ENCODE data around the gene CMTR1.
"Not testable (repeated sequence)": the region's sequence is repeated elsewhere in the genome, so short reads cannot be mapped to it uniquely, and the experiment has no call there.

The CMTR1 gene, protein sequence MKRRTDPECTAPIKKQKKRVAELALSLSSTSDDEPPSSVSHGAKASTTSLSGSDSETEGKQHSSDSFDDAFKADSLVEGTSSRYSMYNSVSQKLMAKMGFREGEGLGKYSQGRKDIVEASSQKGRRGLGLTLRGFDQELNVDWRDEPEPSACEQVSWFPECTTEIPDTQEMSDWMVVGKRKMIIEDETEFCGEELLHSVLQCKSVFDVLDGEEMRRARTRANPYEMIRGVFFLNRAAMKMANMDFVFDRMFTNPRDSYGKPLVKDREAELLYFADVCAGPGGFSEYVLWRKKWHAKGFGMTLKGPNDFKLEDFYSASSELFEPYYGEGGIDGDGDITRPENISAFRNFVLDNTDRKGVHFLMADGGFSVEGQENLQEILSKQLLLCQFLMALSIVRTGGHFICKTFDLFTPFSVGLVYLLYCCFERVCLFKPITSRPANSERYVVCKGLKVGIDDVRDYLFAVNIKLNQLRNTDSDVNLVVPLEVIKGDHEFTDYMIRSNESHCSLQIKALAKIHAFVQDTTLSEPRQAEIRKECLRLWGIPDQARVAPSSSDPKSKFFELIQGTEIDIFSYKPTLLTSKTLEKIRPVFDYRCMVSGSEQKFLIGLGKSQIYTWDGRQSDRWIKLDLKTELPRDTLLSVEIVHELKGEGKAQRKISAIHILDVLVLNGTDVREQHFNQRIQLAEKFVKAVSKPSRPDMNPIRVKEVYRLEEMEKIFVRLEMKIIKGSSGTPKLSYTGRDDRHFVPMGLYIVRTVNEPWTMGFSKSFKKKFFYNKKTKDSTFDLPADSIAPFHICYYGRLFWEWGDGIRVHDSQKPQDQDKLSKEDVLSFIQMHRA

DNA sequence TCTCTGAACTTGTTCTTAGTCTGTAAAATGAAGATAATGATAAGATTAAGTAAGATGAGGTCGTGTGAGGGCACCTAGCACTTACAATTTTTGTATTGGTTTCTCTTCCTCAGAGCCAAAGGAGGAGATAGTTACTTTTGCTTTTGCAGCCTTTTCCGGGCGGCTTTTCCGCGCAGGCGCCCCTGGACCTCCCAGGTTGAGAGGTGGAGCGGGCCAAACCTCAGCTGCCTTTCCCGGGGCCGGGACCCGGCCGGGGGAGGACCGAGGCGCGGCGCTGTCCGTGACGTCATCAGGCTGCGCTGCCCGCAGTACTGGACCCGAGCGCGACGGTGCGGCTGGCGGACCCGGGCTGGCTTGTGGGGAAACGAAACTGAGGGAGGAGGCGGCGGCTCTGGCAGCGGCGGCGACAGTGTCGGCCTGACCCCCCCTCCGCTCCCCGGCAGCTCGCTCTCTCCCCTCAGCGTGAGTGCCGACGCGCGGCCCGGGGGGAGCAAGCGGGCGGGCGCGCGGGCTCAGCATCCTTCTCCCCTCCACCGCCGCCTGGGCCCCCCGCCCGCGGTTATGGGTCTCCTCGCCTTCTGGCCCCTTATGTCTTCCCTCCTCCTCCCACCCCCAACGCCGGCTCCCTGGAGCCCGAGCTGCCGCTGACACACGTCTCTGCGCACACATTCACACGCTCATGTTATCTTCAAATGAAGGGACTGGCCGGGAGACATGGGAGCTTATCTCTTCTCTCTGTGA, at the start of gene CMTR1:
CMTR1 (plus strand) TSS at position 306 of the 741 bp plus-strand sequence. CDS start 2,409 bp downstream, outside the sequence.
- DNase-seq, result peak; percentile 98 to 99 (median 99)

DNA sequence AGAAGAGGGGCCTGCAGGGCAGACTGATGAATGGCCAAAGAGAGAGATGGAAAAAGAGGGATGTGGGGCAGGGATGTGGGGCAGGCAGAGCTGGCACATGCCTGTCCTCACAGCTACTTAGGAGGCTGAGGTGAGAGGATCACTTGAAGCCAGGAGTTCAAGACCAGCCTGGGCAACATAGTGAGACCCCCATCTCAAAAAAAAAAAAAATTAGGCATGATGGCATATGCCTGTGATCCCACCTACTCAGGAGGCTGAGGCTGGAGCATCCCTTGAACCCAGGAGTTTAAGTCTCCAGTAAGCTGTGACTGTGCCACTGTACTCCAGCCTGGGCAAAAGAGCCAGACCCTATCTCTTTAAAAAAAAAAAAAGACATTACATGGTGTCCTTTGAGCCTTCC, 44.4 kb upstream of the CMTR1 start:
- DNase-seq, result no peak

DNA sequence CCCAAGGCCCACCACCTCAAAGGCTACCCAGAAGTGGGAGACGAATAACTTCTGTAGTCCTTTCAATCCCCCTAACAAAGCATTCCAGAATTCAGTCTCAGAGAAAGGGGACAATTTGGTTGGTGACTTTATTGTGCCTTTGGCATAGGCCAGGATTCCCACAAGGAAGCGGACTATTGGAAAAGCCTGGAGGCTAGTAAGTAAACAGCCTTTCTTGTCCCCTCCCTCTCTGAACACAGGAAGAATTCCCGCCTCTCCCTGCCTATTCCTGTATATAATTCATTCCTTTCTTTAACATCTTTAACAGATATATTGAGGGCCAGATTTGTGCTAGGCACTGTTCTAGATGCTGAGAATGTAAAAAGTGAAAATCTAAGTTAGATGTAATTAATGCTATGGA, 43.2 kb upstream of the CMTR1 start:
- DNase-seq, result no peak

DNA sequence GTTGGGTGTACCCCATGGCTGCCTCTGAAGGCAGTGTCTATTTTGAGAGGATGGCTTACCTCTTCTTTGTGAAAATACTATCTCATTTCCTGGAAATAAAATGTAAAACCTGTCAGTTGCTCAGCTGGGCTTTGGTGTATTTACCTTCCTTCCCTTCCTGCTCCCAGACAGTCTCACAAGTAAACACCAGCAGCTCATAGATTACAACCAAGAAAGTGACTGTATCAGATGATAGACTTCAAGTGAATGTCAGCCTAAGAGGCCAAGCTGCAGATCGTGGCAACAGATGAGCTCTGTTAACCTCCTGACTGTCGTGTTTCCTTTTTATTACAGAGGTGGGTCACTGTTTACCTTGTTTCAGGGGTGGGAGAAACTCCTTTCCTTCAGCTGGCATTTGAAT, 41.9 kb upstream of the CMTR1 start:
- DNase-seq, result no peak

DNA sequence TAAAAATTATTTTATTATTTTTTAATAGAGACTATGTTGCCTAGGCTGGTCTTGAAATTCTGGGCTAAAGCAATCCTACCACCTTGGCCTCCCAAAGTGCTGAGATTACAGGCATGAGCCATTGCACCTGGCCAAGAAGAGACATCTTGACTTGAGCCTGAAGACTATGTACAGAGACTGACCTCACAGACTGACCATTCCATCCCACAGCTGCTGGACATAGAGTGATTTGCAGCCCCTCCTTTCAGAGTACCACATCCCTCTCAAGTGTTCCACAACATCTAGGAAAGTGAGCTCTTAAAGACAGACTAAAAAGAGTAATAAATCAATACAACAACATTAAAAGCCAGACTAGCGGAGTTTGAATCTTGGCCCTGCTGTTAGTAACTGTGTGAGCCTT, 40.2 kb upstream of the CMTR1 start:
- DNase-seq, result no peak

DNA sequence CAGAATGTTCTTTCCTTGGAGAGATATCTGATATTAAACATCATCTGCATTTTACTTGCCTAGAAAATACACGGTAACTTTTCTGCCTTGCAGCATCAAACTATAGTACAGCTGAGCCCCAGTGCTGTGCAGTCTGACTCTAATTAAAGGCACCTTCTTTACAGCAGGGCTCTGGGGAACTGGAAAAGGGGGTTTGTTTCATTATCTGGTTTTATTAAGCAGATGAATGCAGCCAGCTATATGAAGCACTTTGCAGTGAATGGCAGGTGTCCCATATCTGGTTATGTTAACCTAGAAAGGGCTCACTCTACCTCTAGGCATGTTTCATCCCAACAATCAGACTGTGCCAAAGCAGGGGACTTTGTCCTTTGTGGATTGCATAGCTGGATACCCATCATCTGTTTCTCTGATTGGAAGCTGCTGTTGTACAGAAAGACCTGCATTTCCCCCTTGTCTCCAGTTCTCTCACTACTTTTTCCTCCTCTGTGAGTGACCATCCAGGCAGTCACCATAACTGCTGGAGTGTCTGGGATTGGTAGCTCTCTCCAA, 39.6 kb upstream of the CMTR1 start:
- DNase-seq, result no peak

DNA sequence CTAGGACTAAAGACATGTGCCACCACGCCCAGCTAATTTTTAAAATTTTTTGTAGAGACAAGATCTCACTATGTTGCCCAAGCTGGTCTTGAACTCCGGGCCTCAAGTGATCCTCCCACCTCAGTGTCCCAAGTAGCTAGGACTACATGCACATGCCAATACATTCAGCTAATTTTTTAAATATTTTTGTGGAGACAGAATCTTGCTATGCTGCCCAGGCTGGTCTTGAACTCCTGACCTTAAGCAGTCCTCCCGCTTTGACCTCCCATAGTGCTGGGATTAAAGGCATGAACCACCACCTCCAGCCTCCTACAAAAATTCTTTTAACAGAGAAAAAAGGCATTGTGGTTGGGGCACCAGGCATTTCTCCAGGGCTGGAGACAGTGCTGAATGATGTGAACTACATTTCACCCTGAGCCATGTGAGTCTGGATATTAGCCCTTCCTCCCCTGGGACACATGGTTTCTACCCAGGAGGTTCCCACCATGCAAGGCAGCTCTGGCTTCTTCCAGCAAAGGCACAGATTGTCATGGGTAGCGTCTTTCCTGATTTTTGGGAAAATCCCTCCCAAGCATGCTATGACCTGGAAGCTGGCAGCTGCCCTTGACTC, 36.3 kb upstream of the CMTR1 start:
- DNase-seq, result no peak

DNA sequence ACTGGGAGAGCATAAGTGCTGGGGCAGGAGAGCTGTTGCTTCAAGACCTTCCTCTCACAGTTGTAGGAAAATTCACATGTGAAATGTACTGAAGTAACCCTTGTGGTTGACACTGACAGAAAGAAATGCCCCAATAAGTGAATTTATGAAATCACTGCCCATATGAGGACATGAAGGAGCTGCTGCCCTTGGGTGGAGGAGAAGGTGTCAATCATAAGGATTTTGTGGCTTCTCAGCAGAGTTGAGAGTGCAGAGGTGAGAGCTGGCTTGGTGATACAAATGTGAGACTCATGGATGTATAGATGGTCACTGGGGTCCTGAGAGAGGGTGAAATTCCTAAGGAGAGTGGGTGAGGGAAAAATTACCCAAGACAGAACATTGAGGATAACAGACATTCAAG, 33.9 kb upstream of the CMTR1 start:
- DNase-seq, result no peak

DNA sequence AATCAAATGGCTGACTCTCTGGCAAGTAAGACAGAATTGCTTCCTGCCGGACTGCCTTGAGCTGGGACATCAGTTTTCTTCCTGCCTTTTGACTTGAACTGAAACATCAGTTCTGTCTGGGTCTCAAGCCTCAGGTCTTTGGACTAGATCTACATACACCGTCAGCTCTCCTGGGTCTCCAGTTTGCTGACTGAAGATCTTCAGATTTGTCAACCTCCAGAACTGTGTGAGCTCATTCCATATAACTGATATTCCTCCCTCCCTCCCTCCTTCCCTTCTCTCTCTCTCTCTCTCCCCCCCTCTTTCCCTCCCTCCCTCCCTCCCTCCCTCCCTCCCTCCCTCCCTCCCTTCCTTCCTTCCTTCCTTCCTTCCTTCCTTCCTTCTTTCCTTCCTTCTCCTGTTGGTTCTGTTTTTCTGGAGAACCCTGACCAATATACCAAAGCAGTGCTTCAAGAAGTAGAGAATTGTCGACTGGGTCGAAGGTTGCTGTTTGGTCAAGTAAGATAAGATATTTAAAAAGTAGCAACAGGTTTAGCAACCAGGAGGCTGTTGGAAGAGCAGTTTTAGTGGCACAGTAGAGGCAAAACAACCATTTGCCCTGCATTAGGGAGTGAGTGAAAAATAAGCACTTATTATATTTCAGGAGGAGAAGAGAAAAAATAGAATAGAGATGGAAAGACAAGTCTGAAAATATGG, 33.1 kb upstream of the CMTR1 start:
- no peak for DNase-seq

DNA sequence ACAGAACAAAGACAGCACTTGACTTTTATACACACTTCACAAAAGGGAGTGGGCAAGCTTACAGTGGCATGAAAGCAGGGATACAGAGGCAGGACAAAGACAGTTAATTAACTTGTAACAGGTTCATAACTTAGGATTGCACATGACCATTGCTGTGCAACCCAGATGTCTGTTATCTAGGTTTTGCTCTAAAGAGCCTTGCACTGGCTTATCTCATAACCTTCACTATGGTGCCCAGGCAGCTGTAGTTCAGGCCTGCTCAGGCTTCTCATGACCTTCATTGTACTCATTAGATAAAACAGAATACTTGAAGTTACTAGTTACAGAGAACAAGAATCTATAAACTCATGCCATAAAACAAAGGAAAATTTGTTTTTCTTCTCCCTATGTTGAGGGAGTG, 31.4 kb upstream of the CMTR1 start:
- DNase-seq, result not testable (repeated sequence)

DNA sequence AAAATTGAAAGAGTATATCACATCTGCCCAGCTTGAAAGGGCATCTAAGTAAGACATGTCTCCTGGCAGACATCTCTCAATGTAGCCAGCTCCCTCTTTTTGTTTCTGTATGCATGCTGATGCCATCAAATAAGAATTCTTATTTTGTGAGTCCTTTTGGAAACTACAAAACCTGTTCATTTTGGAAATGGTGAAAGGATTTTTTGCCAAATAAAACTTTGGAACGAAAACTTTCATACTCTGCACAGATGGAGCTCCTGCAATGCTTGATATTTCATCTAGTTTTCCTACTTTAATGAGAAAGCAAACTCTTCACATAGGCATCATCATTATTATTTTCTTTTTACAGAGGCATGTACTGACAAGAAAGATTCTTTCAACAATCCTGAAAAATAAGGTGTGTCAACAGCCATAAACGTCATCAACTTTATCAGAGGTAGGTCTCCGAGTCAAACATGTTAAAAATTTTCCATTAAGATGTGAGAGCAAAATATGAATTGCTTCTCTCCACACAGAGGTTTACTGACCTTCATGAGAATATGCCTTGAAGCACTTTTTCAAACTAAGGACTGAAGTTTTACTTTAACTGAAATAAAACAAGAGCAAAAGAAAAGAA, 26.2 kb upstream of the CMTR1 start:
- DNase-seq, result no peak

DNA sequence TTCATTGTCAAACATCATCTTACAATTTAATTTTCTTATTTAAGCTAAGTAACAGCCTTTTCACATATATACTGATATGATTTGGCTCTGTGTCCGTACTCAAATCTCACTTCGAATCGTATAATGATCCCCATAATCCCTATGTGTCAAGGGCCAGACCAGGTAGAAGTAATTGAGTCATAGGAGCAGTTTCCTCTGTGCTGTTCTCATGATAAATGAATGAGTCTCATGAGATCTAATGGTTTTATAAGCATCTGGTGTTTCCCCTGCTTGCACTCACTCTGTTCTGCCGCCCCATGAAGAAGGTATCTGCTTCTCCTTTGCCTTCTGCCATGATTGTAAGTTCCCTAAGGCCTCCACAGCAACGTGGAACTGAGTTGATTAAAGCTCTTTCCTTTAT, 25.1 kb upstream of the CMTR1 start:
- no peak for DNase-seq

DNA sequence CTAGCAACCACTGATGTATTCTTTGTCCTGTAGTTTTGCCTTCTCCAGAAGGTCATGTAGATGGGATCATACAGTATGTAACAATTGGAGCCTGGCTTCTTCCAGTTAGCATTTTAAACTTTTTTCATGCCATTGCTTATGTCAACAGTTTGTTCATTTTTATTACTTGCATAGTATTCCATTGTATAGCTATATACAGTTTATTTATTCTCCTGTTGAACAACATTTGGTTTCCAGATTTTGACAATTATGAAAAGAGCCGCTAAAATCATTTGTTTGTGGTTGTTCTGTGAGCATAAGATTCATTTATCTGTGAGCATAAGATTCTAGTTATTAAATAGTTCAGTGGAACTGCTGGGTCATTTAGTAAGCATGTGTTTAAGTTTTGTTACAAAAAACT, 23.5 kb upstream of the CMTR1 start:
- no peak for DNase-seq

DNA sequence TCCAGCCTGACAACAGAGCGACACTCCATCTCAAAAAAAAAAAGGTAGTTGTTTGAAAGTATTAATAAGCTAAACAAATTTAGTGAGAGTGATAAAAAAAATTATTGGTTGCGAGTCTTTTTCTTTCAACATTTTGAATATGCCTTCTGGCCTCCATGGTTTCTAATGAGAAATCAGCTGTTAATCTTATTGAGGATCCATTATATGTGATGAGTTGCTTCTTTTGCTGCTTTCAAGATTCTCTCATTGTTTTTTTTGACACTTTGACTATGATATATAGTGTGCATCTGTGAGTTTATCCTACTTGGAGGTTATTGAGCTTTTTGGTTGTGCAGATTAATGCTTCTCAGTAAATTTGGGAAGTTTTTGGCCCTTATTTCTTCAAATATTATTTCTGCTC, 15.6 kb upstream of the CMTR1 start:
- DNase-seq, result no peak

DNA sequence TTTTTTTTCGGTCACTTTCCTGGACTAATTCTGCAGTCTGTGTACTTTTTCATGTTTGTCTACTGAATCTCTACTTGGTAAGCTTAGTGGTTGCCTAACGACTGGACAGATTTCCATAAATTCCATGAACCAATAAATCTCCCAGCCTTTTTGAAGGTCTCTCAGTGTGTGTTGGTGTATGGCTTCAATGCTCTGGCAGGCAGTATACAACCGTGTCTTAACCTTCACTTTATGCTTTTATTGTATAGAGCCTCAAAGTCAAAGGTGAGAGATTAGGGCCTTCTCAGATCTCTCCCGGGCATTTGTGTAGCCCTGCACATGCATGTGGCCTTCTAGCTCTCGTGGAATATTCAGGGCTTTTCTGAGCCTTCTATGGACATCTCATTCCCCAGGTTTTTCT, 14.3 kb upstream of the CMTR1 start:
- DNase-seq, result no peak

DNA sequence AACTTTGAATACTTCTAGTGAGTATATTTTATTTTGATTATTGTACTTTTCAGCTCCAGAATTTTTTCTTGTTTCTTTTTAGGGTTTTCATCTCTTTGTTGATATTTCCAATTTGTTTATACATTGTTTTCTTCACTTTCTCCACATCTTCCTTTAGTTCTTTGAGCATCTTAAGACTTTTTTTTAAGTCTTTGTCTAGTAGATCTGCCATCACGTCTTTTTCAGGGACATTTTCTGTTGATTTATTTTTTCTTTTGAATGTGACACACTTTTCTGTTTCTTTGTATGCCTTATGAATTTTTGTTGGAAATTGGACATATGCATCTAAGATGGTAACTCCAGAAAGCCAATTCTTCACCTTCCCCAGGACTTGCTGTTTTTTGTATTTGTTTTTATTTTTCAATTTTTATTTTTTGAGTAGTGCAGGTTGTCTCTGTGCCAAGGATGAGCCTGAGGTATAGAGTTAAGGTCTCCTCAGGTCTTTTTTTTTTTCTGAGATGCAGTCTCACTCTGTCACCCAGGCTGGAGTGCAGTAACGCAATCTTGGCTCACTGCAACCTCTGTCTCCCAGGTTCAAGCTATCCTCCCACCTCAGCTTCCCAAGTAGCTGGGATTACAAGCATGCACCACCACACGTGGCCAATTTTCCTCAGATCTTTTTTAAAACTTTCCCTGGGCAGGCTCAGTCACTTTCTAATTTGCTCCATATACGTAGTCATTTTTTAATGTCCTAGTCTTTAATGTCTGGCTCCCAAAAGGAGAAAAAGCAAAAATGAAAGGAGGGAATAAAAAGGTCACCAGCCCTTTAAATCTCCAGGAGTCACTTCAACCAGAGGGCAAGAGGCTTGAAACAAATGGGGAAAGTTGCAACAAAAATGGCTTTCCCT, 6.7 kb upstream of the CMTR1 start:
- no peak for DNase-seq

DNA sequence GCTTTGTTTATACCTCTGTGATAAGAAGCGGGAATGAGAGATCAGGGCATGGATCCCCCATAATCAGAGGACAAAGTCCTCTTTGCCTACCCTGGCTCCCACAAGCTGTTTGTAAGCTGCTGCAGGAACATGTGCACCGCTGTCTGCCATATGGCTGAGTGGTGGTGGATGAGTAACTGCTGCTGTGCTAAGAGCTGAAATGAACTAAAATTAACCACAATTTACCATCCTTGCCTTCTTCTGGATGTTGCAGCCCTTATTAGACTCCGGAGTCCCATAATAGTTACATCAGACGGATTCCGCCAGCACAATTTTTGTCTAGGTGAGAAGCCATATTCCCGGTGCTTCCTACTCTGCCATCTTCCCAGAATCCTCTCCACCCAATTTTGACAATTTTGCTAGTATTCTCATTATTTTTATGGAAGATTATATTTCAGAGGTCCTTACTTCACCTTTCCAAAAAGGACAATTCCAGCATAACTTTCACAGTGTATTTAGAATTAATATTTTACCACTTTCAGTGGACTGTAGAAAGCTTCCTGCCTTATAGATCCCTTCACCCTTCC, 6.0 kb upstream of the CMTR1 start:
- no peak for DNase-seq

DNA sequence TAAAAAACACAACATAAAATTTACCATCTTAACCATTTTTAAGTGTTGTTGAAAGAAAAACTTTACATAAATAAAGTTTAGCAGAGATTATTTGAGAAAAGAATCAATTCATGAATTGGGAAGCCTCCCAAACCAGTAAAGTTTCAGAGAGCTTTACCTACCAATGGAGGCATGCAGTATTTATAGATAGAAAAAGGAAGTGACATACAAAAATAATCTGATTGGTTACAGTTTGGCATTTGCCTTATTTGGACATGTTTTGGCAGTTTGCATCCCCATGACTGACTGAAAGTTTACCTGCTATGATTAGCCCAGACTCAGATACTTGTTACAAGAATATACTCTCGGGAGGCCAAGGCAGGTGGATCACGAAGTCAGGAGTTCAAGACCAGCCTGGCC, 3.7 kb upstream of the CMTR1 start:
- no peak for DNase-seq

DNA sequence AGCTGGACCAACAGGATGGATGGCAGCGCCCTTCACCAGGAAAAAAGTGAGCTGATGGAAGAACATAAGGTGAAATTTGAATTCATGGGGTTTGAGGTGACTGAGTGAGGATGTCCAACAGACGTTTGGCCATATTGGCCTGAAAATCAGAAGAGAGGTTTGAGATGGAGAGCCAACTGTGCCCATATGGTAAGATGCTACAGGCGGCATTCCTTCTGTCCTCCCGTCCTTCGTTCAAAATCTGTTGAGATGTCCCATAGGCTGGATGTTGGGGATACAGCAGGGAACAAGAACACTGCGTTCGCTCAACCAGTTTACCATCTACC, 468 bp upstream of the CMTR1 start:
- no peak for DNase-seq

DNA sequence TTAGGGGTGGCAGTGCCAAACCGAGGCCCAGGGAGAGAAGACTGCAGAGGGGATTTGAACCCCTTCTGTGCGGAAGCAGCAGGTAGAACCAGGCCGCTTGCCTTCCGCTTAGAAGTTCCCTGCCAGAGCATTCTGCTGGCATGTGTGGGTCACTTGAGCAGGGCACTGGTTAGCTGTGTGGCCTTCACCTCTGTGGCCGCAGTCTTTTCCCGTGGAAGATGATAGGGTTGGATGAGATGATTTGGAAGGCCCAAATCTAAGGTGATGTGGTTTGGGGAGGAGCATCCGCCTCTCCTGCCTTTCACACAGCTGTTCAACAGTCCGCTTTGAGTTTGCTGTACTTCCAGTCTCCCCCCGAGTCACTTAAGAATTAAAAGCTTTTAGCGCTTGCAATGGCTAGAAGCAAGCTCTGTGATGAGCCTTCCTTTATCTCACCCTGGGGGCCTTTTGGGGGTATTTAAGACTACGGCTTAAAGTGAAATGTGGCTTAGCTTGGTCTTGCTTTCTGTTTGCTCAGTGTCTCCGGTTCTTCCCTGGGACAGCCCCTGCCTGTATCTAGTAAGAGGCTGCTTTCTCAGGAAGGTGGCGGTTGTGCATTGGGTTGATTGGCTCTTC, 743 bp downstream of the CMTR1 start:
- peak; percentile 56 to 83 (median 80) for DNase-seq

Measured in suppressor macrophage treated with lipopolysaccharide for 1 hour (primary cell).